H1 (cell line): ENCODE results near the gene VGF. TPM values are rescaled to one million over a fixed set of nuclear protein-coding genes. Genes with fewer than 3 reads are reported as not detected.

Experiments
- CBX8 ChIP-seq: fragments of 300-800, 300-1000 bp; sonication (generic); IDR thresholded peaks from 2 replicates; pipeline ENCODE4 v1.7.1; 2016; ENCODE audit warnings: low read depth, low read length, borderline replicate concordance
- SIN3A ChIP-seq, 2 experiments: IDR thresholded peaks in 1 of 2; conservative IDR thresholded peaks in 1 of 2; 2 replicates each; pipeline ENCODE4 v1.6.1; 2011 to 2012; ENCODE audit warnings: low read length in 2 of 2, improper control_type of control experiment in 1 of 2, low read depth in 1 of 2, mild to moderate bottlenecking in 1 of 2
- TAF7 ChIP-seq: optimal IDR thresholded peaks from 2 replicates; pipeline ENCODE3; 2011; ENCODE audit warnings: low read depth, mild to moderate bottlenecking, inconsistent platforms, low read length, moderate library complexity, borderline replicate concordance
- polyA plus RNA-seq, 7 experiments: library from polyadenylated mRNA; depleted of rRNA in 3 of 7; stranded (reverse) in 5 of 7; unstranded in 2 of 7; fragments of >200 nt in 5 of 7; fragments of 200-250 nt in 2 of 7; gene quantifications; 1 replicate in 5 of 7; 2 replicates in 1 of 7; 4 replicates in 1 of 7; pipeline versions ENCODE4 v1.2.1 to v1.2.3, GENCODE V29; 2011 to 2013; ENCODE audit warnings: missing spikeins in 2 of 7, mixed read lengths in 2 of 7
- total RNA-seq: library from RNA; stranded (reverse); fragmentation: NEBNext Ultra II Directional; extraction: Animal tissue kit (Norgen Biotek cat#: 25700); gene quantifications from 2 replicates; pipeline ENCODE4 v1.2.1, GENCODE V29; 2021
- TF ChIP-seq, protein P1 (sequence below): IDR thresholded peaks from 2 replicates; pipeline ENCODE4 v1.6.1; 2011; ENCODE audit warnings: low read length, improper control_type of control experiment

The VGF gene
- total and polyA plus RNA-seq, 2 of the 8 experiments (the other 6 are each of a cell fraction or from before 2014, with no cell fraction given), result 1.6 to 7.0 TPM

DNA sequence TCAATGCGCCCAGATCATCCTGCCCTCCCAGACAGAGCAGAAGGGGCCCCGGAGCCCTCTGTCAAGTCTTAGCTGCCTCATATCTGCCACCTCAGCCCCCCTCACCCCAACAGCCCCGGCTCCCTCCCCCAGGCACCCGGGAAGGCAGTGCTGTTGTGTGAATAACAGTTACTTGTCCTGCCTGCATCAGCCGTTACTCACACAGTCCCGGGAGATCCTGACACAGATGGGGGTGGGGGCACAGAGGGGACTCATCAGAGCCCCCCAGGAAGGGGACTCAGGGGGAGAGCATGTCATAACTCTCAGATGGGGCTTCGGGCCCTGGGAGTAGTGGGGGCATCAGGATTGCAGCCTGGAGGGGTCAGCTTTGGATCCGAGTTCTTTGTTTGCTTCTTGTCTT, 50.9 kb downstream of the VGF start (continued):
- TF ChIP-seq, protein P1, sequence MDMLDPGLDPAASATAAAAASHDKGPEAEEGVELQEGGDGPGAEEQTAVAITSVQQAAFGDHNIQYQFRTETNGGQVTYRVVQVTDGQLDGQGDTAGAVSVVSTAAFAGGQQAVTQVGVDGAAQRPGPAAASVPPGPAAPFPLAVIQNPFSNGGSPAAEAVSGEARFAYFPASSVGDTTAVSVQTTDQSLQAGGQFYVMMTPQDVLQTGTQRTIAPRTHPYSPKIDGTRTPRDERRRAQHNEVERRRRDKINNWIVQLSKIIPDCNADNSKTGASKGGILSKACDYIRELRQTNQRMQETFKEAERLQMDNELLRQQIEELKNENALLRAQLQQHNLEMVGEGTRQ, result no peak
- TF ChIP-seq CBX8 (no peak), TAF7 (no peak), SIN3A (conservative IDR thresholded peaks at IDR 0.05 in 1 of 2, IDR thresholded peaks at IDR 0.05 in 1 of 2; ENCODE audit: low read depth in 1 of 2, low read length in 2 of 2) (no peak)
